ENCODE measurements around the gene ATP1A1.

The ATP1A1 gene

DNA sequence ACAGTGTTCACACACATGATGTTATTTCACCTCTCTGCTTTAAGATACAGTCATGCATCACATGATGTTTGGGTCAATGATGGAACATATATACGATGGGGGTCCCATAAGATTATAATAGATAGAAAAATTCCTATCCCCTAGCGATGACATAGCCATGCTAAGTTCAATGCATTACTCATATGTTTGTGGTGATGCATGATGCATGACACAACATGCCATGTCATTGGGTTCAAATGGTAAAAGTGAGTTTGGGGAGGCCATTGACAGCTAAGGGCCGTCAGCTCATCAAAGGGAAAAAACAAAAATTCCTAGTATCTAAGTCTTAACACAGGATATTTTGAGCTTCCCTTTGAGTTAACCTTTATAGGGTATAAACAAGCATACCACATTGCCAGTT is 73.6 kb downstream of the ATP1A1 start:
- DNase-seq: no peak

DNA sequence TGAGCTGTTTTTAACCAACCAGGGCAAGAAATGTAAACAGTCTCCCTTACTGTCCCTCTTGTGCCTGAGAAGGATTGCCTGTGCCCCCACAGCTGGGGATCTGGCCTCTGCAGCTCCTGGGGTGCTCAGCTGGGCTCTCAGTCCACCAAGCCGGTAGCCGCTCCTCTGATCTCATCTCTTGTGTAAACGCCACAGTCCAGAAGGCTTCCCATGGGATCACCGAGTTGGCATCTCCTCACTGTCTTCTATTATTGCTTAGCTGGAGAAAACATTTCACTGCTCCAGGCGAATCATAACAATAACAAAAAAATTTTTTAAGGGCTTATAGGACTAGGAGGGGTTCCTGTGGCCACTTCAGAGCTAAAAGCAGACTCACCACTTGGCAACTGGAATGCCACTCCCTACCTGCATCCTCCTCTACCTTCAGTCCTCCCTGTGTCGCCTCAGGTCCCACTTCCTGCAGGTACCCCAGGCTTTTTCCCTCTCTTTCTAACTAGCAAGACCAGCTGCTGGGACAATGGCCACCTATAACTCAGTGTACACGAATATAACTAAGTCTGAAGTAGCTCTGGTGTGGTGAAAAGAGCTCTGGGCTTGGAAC is 75.8 kb downstream of the ATP1A1 start:
- DNase-seq: no peak

DNA sequence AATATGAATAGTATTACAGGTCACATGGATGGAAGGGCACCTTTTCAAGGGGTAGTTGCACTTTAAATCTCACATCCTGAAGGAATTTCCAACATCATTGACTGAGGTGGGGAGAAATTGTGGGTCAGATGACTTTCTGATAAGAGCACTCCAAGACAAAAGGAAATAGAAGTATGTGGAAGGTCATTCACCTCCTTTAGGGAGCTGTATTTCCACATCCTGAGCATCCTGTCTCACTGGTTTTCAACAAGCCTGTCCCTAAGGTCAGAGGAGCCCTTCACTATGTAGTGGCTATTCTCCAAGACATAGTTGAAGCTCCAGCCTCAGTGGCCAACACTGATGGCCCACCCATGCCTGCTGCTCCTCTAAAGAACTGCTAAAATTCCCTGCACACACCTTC is 76.5 kb downstream of the ATP1A1 start:
- no peak for DNase-seq

DNA sequence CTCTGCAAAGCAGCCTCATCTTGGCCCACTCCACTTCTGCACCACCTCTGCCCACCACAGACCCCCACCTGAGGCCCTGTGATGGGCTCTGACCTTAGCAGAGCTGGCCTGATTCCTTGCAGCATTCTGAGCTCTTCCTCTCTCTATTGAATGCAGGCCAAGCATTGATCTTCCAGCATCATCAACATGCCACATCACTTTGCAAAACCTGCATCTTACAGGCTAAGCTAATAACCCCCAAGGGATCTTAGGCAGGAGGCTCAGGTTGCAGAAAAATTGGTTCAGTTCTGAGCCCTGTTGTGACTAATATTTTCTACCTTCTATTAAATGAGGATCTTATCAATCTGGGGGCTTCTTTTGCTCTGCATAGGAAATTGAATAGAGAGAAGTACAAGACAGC is 78.7 kb downstream of the ATP1A1 start:
- no peak for DNase-seq

DNA sequence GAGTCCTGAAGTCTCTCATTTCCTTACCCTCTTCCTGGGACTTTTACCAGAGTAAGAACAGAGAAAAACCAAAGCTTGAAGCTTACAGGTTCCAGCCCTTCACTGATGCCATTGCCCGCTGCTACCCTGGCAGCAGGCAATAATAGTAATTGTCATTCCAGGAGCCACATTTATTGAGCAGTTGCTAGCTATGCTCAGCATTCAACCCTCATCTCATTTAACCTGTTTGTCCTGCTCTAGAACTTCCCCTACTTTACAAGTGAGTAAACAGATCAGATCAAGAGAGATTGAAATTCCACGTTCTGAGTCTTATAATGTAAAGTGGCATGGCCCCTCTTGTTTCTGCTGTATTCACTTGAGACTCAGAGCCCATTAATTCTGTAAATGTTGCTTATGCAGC is 80.4 kb downstream of the ATP1A1 start:
- no peak for DNase-seq

DNA sequence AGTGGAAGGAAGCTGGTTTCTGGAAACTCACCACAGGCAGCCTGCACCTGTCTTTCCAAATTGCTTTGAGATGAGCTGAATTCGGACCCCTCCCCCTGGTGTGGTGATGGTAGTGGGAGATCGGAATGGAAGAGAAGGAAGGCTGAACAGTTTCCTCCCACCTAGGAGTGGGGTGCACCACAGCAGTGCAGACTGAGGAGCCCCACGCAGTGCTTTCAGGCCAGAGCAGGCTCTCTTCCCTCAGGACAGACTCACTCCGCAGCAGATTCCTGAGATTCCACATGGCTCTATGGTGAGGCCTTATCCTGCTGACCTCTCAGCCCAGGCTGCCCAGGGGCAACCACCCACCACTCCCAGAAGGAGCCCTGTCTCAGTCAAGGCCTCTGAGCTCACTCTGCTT is 80.9 kb downstream of the ATP1A1 start:
- DNase-seq: no peak
